Measurements from ENCODE around the gene EIF4B.

DNA sequence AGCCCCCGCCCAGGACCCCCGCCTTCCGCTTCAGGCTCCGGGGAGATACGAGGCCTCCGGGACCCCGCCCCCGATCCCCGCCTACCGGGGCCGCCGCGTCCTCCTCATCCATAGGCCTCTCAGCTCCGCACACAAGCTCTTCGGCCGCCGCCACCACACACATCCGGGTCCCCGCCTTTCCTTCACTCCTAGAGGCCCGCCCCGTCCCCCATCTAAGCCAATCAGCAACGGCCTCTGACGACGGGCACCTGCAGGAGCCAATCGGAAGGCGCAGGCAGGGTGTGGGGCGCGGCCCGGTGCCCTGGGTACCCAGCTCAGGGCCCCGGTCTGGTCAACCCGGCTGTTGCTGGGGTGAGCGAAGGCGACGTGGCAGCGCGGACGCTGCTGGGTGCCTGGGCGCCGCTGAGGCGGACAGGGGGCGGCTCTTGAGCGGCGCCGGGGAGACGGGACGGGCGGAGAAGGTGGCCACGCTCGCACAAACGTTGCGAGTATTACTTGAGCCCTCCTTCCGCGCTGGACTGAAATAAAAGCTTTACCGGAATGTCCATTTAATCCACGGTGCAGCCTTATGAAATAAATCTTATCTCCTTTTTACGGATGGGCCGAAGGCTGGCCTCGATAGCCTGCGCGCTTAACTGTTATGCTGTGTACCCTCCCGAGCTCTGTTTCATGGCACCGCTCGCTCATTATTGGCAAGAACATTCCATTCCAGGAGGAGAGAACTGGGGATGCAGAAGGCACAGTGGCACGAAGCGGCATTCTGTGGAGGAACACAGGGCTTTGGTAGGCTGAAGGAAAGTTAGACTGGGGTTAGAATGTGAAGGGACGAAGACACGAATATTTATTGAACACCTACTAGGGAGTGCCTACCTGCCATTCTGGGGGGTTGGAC, 73.2 kb downstream of the EIF4B start, which contains the start of gene SPRYD3:
- no peak for TF ChIP-seq GATA3 (IDR thresholded peaks at IDR 0.05; ENCODE audit: low read depth, low read length)
- TF ChIP-seq GATA2 (IDR thresholded peaks at IDR 0.05; ENCODE audit: low read depth, low read length): no peak
